GM21619 (cell line): ENCODE results near the gene NTF4.
"Not testable (repeated sequence)": the region's sequence is repeated elsewhere in the genome, so short reads cannot be mapped to it uniquely, and the experiment has no call there.

Experiments
- ATAC-seq: cut with Tn5 transposase; IDR thresholded peaks from one replicate; pipeline ENCODE4 v1.9.1; 2021; ENCODE audit not compliant: unreplicated experiment

The NTF4 gene

GRCh38 chr19:49024233-49024632 lies 40.4 kb downstream of the NTF4 start, which contains the start of gene CGB3:
Gene CGB3 (minus strand): TSS chr19:49024333. CDS start chr19:49023971, 362 bp downstream.
- not testable (repeated sequence) for ATAC-seq

- ATAC-seq, result no peak
Observed at GRCh38 chr19:49022116-49022515, 42.5 kb downstream of the NTF4 start.

DNA sequence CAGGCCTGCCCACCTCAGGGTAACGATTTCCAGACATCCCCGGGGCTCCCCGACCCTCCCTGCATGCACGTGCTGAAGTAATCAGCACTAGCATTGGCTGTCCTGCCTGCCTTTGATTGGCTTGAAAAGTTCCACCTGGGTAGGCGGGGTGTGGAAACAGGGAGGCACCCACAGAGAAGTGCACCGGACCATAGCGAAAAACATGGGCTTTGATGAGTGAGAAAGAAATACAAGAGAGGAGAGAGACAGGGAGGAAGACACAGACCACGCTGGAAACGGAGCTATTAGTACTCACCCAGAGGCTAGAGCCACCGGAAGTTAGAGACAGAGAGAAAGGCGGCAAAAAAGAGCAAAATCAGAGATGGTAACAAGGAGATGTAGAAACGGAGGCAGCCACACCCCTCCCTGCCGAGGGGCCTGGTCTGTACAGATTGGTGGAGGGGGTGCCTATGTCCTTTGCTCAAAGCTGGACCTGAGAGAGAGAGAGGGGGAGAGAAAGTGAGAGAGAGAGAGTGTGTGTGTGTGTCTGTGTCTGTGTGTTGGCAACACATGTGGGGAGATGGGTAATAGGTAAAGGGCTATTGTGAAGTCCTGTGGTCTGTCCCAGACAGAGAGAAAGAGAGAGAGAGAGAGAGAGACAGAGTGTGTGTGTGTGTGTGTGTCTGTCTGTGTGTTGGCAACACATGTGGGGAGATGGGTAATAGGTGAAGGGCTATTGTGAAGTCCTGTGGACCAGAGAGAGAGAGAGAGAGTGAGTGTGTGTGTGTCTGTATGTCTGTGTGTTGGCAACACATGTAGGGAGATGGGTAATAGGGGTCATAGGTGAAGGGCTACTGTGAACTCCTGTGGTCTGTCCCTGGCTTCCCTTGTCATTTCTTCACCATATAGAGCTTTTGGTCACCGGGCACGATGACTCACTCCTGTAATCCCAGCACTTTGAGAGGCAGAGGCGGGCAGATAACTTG lies 43.4 kb downstream of the NTF4 start:
- no peak for ATAC-seq

- ATAC-seq, result no peak
Observed at GRCh38 chr19:49020342-49020741, 44.3 kb downstream of the NTF4 start.

DNA sequence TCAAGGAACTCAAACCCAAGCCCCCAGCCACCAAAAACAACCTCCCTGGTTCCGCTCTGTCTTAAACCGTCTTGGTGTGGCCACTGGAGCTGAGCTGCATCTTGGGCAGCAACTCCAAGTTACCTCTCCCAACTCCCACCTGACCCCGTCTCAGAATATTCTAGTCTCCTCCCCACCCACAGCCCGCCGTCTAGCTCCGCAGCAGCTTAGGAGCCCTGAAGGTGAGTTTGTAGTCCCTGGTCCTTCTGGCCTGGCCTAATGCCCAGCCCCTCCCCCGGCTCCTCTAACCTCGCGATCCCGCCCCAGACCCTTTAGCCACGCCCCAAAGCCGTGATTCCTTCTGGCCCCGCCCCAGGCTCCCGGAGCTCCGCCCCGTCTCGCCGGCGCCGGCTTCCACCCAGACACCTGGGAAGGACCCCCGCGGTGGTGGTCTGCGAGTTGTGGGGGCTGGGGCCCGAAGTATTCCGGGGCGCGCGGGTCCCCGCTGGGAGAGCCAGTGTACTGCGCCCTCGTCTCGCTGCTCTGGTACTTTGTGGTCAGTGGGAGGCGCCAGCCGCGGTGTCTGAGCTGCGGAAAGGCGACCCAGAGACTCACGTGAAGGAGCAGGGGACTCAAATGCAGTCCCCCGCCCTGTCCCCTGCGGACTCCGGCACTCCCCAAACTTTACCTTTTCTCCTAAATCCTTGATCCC lies 45.2 kb downstream of the NTF4 start:
- ATAC-seq, result no peak

DNA sequence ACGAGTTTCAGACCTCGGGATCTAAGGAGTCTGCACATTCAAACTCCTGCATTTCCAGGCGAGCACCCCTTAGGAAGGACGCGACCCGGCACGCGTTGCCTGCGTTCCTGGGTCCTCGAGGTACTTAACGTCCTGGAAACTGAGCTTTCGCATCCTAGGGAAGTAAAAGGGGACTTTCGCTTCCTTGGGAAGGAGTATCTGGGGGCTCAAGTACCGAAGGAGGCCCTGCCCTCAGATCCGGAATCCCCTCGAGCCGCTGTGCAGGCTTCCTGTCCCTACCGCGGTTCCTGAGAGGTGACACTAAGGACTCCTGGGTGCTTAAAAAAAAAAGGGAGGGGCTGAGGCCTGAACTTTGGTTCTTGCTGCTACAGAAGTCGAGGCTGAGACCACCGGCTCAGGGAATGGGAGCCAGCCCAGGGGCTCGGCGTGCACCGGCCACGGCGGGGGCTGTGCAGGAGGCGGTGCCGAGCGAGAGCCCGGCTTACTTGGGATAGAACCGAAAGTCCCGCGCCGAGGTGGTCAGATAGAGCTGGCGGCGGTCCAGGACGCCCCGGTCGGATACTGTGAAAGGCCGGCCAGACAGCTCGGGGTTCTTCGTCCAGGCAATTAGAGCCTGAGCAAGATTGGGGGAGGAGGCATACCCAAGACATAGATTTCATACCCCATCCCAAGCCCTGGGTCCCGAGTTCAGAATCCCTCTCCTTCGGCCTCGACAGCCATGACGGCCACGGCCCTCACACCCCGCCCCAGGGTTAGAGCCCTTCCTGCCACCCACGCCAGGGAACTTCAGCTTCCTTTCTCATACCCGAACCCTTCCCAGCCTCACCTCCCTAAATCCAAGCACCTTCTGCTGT lies 46.0 kb downstream of the NTF4 start:
- ATAC-seq, result not testable (repeated sequence)

GRCh38 chr19:49017666-49018351 lies 46.8 kb downstream of the NTF4 start:
- ATAC-seq, result no peak

DNA sequence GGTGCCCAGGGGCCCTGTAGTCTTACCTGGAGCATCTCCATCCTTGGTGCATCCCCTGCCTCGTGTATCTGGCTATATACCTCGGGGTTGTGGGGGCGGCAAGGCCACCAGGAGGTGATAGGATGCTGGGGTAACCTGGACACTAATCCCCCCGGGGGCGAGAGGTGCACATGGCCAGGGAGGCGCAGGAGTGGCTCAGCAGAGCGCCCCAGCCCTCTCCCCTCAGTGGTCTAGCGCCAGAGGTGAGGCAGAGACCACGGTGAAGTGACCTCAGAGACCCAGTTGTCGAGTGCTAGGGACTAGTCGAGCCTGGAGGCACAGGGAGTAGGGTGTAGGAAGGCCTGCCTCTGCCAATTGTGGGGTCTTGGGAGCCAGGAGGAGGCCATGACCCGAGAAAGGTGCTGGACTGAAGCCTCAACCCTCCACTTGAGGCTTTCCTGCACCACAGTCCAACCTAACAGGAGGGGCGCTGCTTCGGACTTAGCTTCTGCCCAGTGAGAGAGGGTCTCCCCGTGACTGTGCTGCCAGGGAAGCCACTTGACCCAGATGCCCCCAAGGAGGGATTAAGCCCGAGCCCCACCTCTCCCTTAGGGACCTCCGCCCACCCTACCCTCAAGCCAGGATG lies 47.5 kb downstream of the NTF4 start, which contains the start of gene LHB:
LHB (minus strand) TSS at position 51 of the 625 bp plus-strand sequence; CDS start at position 41, 10 bp downstream.
- ATAC-seq, result no peak

- no peak for ATAC-seq
Observed at GRCh38 chr19:49016067-49016839, 48.4 kb downstream of the NTF4 start.

DNA sequence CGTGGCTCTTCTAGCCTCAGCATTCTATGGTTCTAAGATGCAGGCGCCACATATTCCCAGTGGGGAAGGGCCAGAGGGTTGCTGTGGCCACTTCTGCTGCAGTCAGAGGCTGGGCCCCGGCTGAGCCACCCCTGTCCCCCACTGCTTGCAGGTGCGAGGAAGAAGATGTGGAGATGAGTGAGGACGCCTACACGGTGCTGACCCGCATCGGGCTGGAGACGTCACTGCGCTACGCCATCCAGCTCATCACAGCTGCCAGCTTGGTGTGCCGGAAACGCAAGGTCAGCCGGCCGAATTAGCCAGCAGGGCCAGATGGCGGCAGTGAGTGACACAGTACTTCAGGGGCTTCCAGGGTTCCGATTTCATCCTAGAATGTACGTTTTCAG lies 49.8 kb downstream of the NTF4 start:
- ATAC-seq, result no peak

DNA sequence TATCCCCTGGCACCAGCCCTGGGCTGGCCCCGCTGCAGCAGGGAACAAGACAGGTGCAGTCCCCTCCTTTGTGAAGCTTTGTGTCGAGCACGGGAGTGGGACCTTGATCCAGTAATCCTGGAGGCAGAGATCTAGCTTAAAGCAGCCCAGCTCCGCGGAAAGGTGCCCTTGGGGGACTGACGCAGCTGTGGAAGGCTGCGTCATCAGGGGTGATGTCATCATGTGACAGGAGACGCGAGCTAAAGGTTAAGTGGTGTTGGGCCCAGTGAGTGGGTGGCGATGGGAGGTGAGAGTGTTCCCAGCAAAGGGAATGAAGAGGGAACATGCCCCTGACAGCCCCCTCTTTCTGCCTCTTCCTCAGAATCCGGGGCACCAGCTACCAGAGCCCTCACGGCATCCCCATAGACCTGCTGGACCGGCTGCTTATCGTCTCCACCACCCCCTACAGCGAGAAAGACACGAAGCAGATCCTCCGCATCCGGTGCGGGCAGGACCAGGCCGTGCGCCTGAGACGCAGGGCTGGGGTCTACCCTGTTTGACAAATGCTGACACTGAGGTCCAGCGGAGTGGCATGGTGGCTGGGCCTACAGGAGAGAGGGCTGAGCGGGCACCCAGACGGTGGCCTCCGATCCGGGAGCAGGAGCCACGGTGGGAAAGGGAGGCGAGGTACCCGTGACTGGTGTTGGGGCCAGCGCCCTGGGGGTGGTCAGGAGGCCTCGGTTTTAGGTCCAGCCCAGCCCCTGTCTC lies 50.3 kb downstream of the NTF4 start:
- ATAC-seq, result no peak

DNA sequence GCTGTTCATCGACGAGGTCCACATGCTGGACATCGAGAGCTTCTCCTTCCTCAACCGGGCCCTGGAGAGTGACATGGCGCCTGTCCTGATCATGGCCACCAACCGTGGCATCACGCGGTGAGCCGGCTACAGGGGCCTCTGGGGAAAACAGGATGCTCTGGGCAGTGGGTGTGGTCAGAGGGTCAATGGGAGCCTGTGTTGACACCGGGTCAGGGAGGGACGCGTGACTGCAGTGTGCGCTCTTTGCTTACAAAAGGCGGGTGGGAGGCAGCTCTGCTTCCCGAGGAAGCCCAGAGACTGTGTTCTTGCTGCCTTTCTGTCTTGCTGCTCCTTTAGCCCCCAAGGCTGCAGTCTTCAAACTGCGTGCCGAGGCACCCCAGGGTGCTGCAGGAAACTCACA lies 53.4 kb downstream of the NTF4 start:
- no peak for ATAC-seq
